Measurements from ENCODE around the gene OR9A2.

OR9A2 gene

GRCh38 chr7:143027032-143027431, at the start of gene OR9A2:
OR9A2 (minus strand) TSS chr7:143027132; CDS start chr7:143027132, 0 bp downstream.
- DNase-seq = no peak

GRCh38 chr7:143074141-143074540, 47.2 kb upstream of the OR9A2 start:
- no peak for DNase-seq

GRCh38 chr7:143073556-143073955, 46.6 kb upstream of the OR9A2 start:
- no peak for DNase-seq

- no peak for DNase-seq
These were observed 43.1 kb upstream of the OR9A2 start for GRCh38 chr7:143069912-143070500.

GRCh38 chr7:143068446-143068845, 41.5 kb upstream of the OR9A2 start:
- no peak for DNase-seq

GRCh38 chr7:143063741-143064140, 36.8 kb upstream of the OR9A2 start:
- no peak for DNase-seq

GRCh38 chr7:143055754-143056153, 28.8 kb upstream of the OR9A2 start:
- no peak for DNase-seq

- no peak for DNase-seq
These were observed 27.7 kb upstream of the OR9A2 start for GRCh38 chr7:143054621-143055020.

GRCh38 chr7:143052041-143052440, 25.1 kb upstream of the OR9A2 start, which contains the start of gene OR6V1:
OR6V1 (plus strand) TSS chr7:143052341; CDS start chr7:143052341, 0 bp downstream.
- DNase-seq = no peak

GRCh38 chr7:143050931-143051330, 24.0 kb upstream of the OR9A2 start:
- DNase-seq = no peak

GRCh38 chr7:143049362-143049761, 22.4 kb upstream of the OR9A2 start:
- DNase-seq = no peak

GRCh38 chr7:143048827-143049226, 21.9 kb upstream of the OR9A2 start:
- DNase-seq = no peak

- no peak for DNase-seq
These were observed 20.4 kb upstream of the OR9A2 start for GRCh38 chr7:143047326-143047725.

GRCh38 chr7:143046426-143046851, 19.5 kb upstream of the OR9A2 start:
- no peak for DNase-seq

GRCh38 chr7:143043391-143043790, 16.5 kb upstream of the OR9A2 start:
- DNase-seq = no peak

GRCh38 chr7:143042790-143043271, 15.9 kb upstream of the OR9A2 start:
- no peak for DNase-seq

- DNase-seq = no peak
These were observed 15.3 kb upstream of the OR9A2 start for GRCh38 chr7:143042159-143042789.

- DNase-seq = no peak
These were observed 14.4 kb upstream of the OR9A2 start for GRCh38 chr7:143041346-143041745.

- DNase-seq = no peak
These were observed 13.3 kb upstream of the OR9A2 start for GRCh38 chr7:143040209-143040715.

GRCh38 chr7:143038635-143039034, 11.7 kb upstream of the OR9A2 start:
- DNase-seq = no peak

GRCh38 chr7:143027683-143028082, 751 bp upstream of the OR9A2 start:
- no peak for DNase-seq

GRCh38 chr7:143025371-143025770, 1.6 kb downstream of the OR9A2 start:
- DNase-seq = no peak

GRCh38 chr7:143023047-143023446, 3.9 kb downstream of the OR9A2 start:
- DNase-seq = no peak

- DNase-seq = no peak
These were observed 8.0 kb downstream of the OR9A2 start for GRCh38 chr7:143018931-143019330.
